ENCODE results near the gene COQ5.

COQ5 gene

GRCh38 chr12:120480211-120480610, 48.7 kb downstream of the COQ5 start:
- DNase-seq, result no peak

- DNase-seq, result no peak
Observed at GRCh38 chr12:120479458-120479857, 49.5 kb downstream of the COQ5 start.

GRCh38 chr12:120475643-120476042, 53.3 kb downstream of the COQ5 start:
- no peak for DNase-seq

- DNase-seq, result peak; percentile 97
Observed at GRCh38 chr12:120474616-120474960, 54.4 kb downstream of the COQ5 start.

DNA sequence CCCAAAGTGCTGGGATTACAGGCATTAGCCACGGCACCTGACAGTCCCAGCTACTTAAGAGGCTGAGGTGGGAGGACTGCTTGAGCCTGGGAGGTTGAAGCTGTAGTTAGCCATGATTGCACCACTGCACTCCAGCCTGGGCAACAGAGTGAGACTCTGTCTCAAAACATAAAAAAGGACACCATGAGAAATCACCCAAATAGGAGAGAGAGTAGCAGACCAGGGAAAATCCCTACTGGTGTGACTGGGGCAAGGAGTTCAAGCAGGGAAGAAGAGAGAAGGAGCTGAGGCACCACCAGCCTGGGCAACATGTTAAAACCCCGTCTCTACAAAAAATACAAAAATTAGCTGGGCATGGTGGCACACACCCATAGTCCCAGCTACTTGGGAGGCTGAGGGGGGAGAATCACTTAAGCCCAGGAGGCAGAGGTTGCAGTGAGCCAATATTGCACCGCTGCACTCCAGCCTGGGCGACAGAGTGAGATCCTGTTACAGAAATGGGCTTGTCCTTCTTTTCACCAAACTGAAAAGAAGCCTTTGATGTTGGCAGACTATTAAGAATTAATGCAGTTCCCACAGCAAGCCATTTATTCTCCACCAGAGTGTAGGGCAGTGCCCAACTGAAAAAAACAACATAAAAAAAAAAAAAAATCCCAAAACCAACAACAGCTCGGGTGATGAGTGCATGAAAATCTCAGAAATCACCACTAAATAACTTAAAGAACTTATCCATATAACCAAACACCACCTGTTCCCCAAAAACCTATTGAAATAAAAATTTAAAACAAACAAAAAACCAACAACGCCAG, 54.9 kb downstream of the COQ5 start:
- no peak for DNase-seq

DNA sequence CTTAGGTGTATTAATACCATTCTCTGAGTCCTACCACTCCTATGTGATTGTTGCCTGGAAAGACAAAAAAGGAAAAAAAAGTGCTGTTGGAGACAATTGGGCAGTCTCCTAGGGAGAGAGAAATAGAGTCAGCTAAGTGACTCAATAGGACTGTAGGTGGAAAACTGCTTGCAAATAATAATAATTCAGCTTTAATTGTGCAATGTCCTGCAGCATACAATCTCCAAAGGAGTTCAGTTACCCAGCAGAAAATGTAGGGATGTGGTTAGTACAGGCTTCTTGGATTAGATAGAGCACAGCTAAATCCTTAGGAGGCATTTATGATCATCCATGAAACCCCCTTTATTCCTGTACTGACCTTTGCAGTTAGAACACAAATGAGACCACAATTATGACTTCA, 56.4 kb downstream of the COQ5 start:
- no peak for DNase-seq

- no peak for DNase-seq
Observed at GRCh38 chr12:120470150-120470784, 58.7 kb downstream of the COQ5 start.

GRCh38 chr12:120469450-120470149, 59.4 kb downstream of the COQ5 start, which contains the start of gene SRSF9:
TSS of gene SRSF9 (minus strand) at chr12:120469748. CDS start at chr12:120469609, 139 bp downstream.
- peak; percentile 87 for DNase-seq

DNA sequence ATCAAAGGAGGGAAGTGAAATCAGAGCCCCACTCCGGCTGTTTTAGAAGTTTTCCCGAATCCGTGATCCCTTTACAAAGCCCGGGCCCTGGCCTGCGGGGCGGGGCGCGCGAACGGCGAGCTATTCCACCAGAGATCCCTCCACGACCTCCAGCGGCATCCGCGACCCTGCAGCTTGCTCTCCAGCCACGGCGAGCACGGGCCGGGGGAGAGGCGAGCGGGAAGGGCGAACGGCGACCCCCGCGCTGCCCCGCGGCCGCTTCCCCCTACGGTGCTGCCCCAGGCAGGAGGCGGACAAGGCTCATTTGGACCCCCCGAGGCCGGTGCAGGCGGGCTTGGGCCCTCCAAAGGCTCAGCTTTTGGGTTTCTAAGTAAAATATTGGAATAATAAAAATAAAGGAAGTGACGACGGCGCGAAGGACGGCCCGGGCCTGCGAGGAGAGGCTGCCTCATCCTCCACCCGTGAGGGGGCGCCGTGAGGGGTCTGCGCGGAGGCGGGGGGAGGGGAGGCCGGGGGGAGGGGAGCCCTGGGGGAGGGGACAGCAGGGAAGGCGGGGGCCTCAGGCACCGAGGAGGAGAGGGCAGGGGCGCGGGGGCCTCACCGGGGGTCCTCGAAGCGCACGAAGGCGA, 60.0 kb downstream of the COQ5 start:
- no peak for DNase-seq

DNA sequence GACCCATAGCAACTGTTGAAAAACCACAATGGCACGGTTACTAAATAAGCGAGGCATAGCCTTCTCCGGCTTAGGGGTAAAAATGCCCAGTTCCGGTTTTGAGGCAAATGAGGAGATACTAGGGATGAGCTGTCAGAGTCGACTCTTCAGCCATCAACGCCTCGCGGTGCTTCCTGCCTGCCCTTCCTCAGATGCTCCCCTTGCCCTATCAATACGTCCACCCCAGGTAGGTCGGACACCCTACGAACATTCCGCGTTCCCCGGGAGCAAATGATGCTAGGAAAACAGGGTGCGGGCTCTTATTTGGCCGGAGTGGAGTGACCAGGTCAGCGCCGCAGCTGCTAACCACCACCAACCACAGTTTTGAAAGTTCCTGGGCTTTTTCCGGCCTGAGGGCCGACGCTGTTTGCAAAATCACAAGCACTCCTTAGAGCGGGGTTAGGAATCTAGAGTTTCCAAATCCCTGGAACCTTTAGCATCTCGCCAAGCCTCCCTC, 60.6 kb downstream of the COQ5 start:
- peak; percentile 41 for DNase-seq

- no peak for DNase-seq
Observed at GRCh38 chr12:120467439-120467838, 61.5 kb downstream of the COQ5 start.

- DNase-seq, result no peak
Observed at GRCh38 chr12:120466560-120467315, 62.2 kb downstream of the COQ5 start.

- DNase-seq, result no peak
Observed at GRCh38 chr12:120465756-120466155, 63.2 kb downstream of the COQ5 start.

- no peak for DNase-seq
Observed at GRCh38 chr12:120463712-120464111, 65.2 kb downstream of the COQ5 start.

GRCh38 chr12:120462099-120462640, 66.8 kb downstream of the COQ5 start:
- no peak for DNase-seq

DNA sequence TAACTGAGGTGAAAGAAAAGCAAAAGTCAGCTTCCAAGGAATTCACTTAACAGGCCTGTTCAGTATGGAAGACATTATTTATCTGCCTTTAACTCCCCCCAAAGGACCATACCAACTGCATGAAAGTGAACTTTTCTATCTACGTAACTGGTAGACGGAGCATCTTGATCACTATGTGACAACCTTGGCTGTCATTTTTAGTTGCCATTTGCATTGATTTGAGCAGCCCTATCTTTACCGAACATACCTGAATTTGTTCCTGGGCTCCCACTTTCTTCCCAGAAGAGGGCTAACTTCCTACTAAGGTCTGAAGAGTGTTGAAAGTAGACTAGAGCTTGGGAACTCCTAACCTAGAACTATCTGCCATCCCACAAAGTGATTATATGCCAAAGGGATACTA, 68.8 kb downstream of the COQ5 start:
- no peak for DNase-seq

- no peak for DNase-seq
Observed at GRCh38 chr12:120457133-120457532, 71.8 kb downstream of the COQ5 start.

- DNase-seq, result no peak
Observed at GRCh38 chr12:120455302-120455701, 73.7 kb downstream of the COQ5 start.

GRCh38 chr12:120453977-120454376, 75.0 kb downstream of the COQ5 start:
- peak; percentile 7 for DNase-seq
